Fibroblast of the aortic adventitia (primary cell): ENCODE measurements around the gene EMC10. TPM values are rescaled to one million over a fixed set of nuclear protein-coding genes. Genes with fewer than 3 reads are reported as not detected.

Experiments used
- DNase-seq: peaks from one replicate; pipeline ENCODE4 v3.0.0-alpha.2; 2010; ENCODE audit warnings: low read depth
- H3K4me3 ChIP-seq: 2 replicates; pipeline ENCODE4 v1.5.1; 2011; ENCODE audit warnings: low read depth, mild to moderate bottlenecking, control low read depth, low read length, moderate library complexity
- total RNA-seq: library from RNA; depleted of rRNA; stranded (reverse); fragments of >200 nt; gene quantifications from 2 replicates; pipeline ENCODE4 v1.2.3, GENCODE V29; 2012; ENCODE audit warnings: low replicate concordance
- TF ChIP-seq, protein P1 (sequence below): IDR thresholded peaks from 2 replicates; pipeline ENCODE4 v1.5.1; 2011; ENCODE audit warnings: mild to moderate bottlenecking, low read length, control low read depth, inconsistent platforms; ENCODE audit not compliant: insufficient read depth

Gene EMC10
- total RNA-seq, 1 donor, result 22.8 TPM

GRCh38 chr19:50510121-50510670 is 33.9 kb downstream of the EMC10 start:
- no peak for DNase-seq
- TF ChIP-seq, protein P1, sequence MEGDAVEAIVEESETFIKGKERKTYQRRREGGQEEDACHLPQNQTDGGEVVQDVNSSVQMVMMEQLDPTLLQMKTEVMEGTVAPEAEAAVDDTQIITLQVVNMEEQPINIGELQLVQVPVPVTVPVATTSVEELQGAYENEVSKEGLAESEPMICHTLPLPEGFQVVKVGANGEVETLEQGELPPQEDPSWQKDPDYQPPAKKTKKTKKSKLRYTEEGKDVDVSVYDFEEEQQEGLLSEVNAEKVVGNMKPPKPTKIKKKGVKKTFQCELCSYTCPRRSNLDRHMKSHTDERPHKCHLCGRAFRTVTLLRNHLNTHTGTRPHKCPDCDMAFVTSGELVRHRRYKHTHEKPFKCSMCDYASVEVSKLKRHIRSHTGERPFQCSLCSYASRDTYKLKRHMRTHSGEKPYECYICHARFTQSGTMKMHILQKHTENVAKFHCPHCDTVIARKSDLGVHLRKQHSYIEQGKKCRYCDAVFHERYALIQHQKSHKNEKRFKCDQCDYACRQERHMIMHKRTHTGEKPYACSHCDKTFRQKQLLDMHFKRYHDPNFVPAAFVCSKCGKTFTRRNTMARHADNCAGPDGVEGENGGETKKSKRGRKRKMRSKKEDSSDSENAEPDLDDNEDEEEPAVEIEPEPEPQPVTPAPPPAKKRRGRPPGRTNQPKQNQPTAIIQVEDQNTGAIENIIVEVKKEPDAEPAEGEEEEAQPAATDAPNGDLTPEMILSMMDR, result no peak
- H3K4me3 ChIP-seq, result peak overlapping the region; percentile 96

DNA sequence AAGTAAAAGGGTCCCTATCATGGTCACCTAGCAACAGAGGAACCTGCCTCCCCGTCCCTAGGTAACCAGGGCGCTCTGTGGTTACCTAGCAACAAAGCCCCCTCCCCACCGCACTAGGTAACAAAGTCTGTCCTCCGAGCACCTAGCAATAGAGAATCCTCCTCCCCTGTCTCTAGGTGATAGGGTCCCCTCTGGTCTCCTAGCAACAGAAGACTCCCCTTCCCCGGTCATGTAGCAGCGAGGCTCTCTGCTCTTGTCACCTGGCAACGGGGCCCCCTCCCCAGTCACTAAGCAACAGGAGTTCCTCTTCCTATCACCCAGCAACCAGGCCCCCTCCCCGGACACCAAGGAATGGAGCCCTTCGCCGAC is 34.4 kb downstream of the EMC10 start:
- TF ChIP-seq, protein P1, result no peak
- H3K4me3 ChIP-seq, result peak overlapping the region; percentile 96
- peak; percentile 8 for DNase-seq

DNA sequence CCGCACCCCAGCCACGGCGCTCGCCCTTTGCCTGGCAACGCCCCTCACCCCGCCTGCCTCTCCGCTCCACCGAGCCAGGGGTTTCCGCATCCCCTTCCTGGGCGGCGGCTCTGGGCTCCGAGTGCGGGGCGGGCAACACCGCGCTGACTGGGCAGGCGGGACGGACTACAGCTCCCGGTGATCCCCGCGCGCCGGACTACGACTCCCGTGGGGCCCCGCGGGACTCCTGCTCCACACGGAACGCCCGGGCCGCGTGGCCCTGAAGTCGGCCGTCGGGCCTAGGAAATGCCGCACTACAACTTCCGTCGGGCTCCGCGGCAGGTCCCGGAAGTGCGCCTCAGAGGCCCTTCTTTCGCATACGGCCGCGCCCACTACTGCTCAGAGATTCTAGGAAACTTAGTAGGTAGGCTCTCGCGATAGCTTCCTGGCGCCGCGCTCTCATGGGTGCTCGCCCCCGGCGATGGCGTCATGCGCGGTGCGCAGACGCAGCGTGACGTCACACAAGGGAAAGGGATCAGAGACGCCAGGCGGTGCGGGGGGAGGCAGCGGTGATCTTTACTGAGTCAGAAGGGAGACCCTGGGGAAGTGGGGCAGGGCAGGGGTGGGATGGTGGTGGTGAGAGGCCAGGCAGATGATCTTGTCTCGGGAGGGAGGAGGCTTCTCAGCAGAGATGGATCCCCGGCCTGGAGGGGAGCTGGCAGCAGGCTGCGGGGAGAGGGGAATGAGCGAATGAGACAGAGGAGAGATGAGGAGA is 34.9 kb downstream of the EMC10 start, which contains the start of gene JOSD2:
Gene JOSD2 (minus strand): TSS at position 123 of the 754 bp plus-strand sequence. CDS start 760 bp downstream, outside the sequence.
- H3K4me3 ChIP-seq, result peak within 1 kb of the TSS; percentile 96
- TF ChIP-seq, protein P1, result no peak
- DNase-seq, result peak; percentile 99

GRCh38 chr19:50512112-50512998 is 36.0 kb downstream of the EMC10 start:
- no peak for DNase-seq
- no peak overlapping the region for H3K4me3 ChIP-seq
- TF ChIP-seq, protein P1, result no peak

DNA sequence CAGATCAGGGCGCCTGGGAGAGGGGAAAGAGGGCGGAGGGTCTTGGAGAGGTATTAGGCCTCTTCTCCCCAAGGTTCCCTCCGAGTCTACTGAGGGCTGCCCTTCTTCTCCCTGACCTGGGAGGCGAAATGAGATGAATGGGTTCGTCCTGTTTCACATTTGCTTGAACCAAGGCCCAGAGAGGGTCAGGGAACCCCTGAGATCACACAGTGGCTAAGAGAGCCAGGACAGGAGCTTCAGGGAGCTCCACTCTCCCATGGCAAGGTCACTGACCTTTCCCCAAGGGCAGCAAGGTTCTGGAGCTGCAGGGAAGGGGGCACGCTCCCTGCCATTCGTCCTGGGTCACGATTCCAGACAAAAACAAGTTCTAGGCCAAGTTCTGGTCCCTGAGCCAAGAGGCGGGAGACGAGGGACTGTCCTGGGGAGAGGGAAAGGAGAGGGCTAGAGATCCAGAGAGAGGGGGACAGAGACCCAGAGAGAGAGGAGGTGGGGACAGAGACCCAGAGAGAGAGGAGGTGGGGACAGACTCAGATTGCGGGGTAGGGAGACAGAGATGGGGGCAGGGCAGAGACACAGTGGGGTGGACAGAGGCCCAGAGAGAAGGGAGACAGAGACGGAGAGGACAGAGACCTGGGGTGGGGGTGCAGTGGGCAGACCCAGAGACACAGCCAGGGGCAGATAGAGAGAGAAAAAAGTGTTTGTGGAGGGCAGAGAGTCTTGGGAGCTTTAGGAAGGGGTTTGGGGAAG is 36.9 kb downstream of the EMC10 start:
- DNase-seq, result no peak
- H3K4me3 ChIP-seq, result no peak overlapping the region
- TF ChIP-seq, protein P1, result no peak

DNA sequence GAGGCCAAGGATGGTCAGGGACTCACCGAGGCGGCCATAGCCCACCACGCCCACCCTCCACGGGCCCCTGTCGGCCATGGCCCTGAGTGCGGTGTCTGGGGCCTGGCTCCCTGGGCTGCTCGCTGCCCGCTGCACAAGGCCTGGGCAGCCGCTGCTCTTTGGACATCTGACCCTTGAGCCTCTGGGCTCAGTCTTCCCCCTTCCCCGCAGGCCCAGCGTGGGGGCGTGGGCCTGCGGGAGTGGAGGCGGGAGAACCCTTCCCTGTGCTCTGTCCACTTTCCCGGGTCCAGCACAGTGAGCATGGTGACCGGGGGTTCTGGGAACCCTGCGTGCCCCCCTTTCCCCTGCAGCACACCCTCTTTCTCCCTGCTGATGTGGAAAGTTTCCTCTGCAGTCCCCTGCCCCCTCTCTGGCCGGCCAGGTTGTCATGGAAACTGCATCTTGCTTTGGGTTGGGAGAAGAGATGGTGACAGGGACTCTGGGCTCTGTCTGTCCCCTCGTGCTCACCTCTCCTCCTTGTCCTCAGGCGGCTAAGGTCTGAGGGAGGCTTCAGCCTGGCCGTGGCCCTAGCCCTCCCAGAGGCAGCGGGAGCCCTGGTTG is 37.5 kb downstream of the EMC10 start, which contains the start of gene ASPDH:
Gene ASPDH (minus strand): TSS at position 168 of the 600 bp plus-strand sequence. CDS start 90 bp downstream, at position 78.
- TF ChIP-seq, protein P1, result no peak
- no peak for DNase-seq
- H3K4me3 ChIP-seq, result no peak within 1 kb of the TSS
